Calu3 (cell line): ENCODE results near the gene MYO10. TPM values are rescaled to one million over a fixed set of nuclear protein-coding genes. Genes with fewer than 3 reads are reported as not detected.

Experiments used
- BruUV-seq: library from RNA; stranded (reverse); fragments of 400-500 nt; replicated peaks from 2 replicates; lab custom pipeline; 2021; lab: Mats Ljungman, UMichigan
- CTCF ChIA-PET: fragments of 300-600 bp; sonication (Branson Sonifier 250); formaldehyde crosslinking; loops from one replicate; lab custom pipeline; 2022; ENCODE audit warnings: antibody characterized with exemption; lab: Charles Lee
- DNase-seq: peaks from one replicate; pipeline ENCODE4 v3.0.0; 2022
- H3K27ac Mint-ChIP-seq: one replicate; pipeline ENCODE4 v1.8.0; 2022; ENCODE audit warnings: mixed read lengths; ENCODE audit not compliant: unreplicated experiment
- H3K27me3 Mint-ChIP-seq: one replicate; pipeline ENCODE4 v1.8.0; 2022; ENCODE audit warnings: mixed read lengths; ENCODE audit not compliant: unreplicated experiment
- H3K36me3 Mint-ChIP-seq: one replicate; pipeline ENCODE4 v1.8.0; 2022; ENCODE audit warnings: mild to moderate bottlenecking, moderate library complexity, mixed read lengths; ENCODE audit not compliant: insufficient read depth, unreplicated experiment
- H3K4me1 Mint-ChIP-seq: one replicate; pipeline ENCODE4 v1.8.0; 2022; ENCODE audit warnings: mild to moderate bottlenecking, low read depth, mixed read lengths; ENCODE audit not compliant: unreplicated experiment
- H3K4me3 Mint-ChIP-seq: one replicate; pipeline ENCODE4 v1.8.0; 2022; ENCODE audit warnings: mild to moderate bottlenecking, low read depth, moderate library complexity, mixed read lengths; ENCODE audit not compliant: unreplicated experiment
- H3K9me3 Mint-ChIP-seq: one replicate; pipeline ENCODE4 v1.8.0; 2022; ENCODE audit warnings: low read depth, mixed read lengths; ENCODE audit not compliant: unreplicated experiment
- CTCF ChIP-seq: fragments of 200-600 bp; IDR thresholded peaks from one replicate; pipeline ENCODE4 v1.8.0; 2022; ENCODE audit warnings: antibody characterized with exemption; ENCODE audit not compliant: unreplicated experiment
- intact Hi-C: fragments of 100-400 bp; cut with micrococcal nuclease; formaldehyde crosslinking; loops from one replicate; pipeline ENCODE4 v1.10.0; 2022; ENCODE audit not compliant: unreplicated experiment
- total RNA-seq: library from RNA; stranded (reverse); gene quantifications from 2 replicates; pipeline ENCODE4 v1.2.3, GENCODE V29; 2022

The MYO10 gene
- total RNA-seq, 1 experiment from 2014 or later: 101 TPM

DNA sequence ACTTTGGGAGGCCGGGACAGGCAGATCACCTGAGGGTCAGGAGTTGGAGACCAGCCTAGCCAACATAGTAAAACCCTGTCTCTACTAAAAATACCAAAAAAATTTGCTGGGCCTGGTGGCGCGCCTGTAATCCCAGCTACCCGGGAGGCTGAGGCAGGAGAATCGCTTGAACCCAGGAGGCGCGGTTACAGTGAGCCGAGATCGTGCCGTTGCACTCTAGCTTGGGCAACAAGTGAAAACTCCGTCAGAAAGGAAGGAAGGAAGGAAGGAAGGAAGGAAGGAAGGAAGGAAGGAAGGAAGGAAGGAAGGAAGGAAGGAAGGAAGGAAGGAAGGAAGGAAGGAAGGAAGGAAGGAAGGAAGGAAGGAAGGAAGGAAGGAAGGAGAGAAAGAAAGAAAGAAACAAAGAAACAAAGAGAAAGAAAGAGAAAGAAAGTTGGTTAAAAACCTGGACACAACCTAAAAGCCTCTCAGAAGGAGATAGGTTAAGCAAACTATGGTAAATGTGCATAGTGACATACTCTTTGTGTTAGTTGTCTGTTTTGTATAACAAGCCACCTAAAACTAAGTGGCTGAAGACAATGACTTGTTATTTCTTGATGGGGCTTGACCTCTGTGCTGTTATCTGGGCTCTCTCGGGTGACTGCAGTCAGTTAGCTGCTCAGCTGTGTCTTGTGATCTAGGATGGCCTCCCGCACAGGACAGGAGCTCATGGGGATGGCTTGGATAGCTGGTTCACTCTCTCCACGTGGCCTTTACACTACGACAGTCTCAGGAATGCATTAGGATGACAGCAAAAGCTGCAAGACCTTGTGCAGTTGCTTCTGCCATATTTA is 8.0 kb upstream of the MYO10 start:
- Mint-ChIP-seq H3K9me3 (peaks cover 5% of the 10 kb centered on the region), H3K27ac (no peak overlapping the region), H3K4me1 (no peaks in the 10 kb centered on the region), H3K4me3 (no peak overlapping the region), H3K36me3 (no peaks in the 10 kb centered on the region), H3K27me3 (peaks cover 13% of the 10 kb centered on the region)
- no peak for DNase-seq
- CTCF ChIA-PET: interaction anchor here (0.6 kb wide), 3 partner anchors 23 to 140 kb away, joined by 3 read pairs; no protein-coding TSS in a partner anchor
- no peak for TF ChIP-seq CTCF
- no TSS peak for BruUV-seq
- intact Hi-C loops: no loop called here

GRCh38 chr5:16937503-16938161 is 1.5 kb upstream of the MYO10 start:
- Mint-ChIP-seq H3K27me3 (peaks cover 13% of the 10 kb centered on the region), H3K4me3 (peak overlapping the region; percentile 97), H3K9me3 (no peaks in the 10 kb centered on the region), H3K27ac (peak overlapping the region; percentile 72), H3K36me3 (peaks cover 42% of the 10 kb centered on the region), H3K4me1 (peaks cover 10% of the 10 kb centered on the region)
- DNase-seq: no peak
- no peak for TF ChIP-seq CTCF
- BruUV-seq: no TSS peak
- intact Hi-C loops: loop anchor here (5.0 kb wide), 1 partner anchor 55 kb away; no protein-coding TSS in a partner anchor
- CTCF ChIA-PET: interaction anchor here (1.9 kb wide), 1 partner anchor 195 kb away, joined by 18 read pairs; no protein-coding TSS in a partner anchor

- intact Hi-C loops: loop anchor here (5.0 kb wide), 1 partner anchor 55 kb away; no protein-coding TSS in a partner anchor
- CTCF ChIA-PET: interaction anchor here (1.3 to 1.9 kb wide), 2 partner anchors 195 to 253 kb away, joined by 11 to 18 read pairs; no protein-coding TSS in a partner anchor
- Mint-ChIP-seq H3K9me3 (no peaks in the 10 kb centered on the region), H3K27me3 (peaks cover 13% of the 10 kb centered on the region), H3K36me3 (peaks cover 44% of the 10 kb centered on the region), H3K4me3 (peak overlapping the region; percentile 97), H3K4me1 (peaks cover 16% of the 10 kb centered on the region), H3K27ac (peak overlapping the region; percentile 72)
- no TSS peak for BruUV-seq
- no peak for TF ChIP-seq CTCF
- peak; percentile 60 for DNase-seq
Measured at GRCh38 chr5:16936989-16937438, 926 bp upstream of the MYO10 start.
